ENCODE measurements around the gene DYSF.

DYSF gene

DNA sequence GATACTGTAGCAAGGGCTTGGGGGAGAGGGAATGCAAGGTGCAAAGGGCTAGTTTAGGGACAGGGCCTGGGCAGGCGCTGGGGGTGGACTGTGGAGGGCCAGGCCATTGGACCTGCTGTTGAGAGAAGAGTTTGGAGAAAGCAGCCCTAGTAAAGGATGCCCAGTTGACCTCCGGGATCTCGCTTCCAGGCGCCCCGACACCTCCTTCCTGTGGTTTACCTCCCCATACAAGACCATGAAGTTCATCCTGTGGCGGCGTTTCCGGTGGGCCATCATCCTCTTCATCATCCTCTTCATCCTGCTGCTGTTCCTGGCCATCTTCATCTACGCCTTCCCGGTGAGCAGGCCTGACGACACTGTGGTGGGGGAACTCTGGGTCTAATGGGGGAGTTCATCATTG, 229.0 kb downstream of the DYSF start:
- DNase-seq, result no peak

DNA sequence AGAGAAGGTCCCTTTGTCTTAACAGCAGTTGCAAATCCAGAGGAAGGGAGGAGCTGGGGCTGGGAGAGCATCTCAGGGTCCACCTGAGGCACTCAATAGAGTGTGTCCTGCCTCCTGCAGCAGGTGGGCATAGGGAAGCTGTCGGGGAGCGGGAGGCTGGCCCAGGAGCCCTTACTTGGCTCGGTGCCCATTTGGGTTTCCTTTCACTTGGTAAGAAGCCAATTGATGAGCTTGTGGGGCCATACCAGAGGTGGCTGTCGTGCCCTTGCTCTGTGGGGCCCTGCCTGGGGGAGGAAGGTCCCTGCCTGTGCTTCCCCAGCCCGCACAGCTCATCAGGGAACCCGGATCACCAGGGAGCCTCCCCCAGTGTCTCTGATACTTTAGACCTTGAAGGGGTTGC, 229.7 kb downstream of the DYSF start:
- no peak for DNase-seq

DNA sequence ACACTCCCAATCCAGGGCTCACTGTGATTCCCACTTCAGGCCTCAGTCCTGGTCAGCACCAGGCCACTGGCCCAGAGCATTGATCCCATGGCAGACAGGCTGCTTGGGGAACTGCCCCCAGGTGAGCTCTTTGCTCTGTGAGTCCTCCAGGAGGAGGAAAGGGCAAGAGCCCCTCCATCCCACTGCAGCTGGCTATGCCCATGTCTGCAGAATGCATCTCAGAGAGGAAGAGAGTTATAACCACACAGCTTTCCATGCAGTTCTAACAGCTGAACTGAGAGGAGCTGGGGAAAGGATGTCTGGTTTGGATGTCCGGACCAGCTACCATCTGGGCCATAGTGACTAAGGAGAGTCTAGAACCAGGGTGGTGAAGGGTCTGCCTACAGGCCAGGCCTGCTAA, 230.3 kb downstream of the DYSF start:
- no peak for DNase-seq

DNA sequence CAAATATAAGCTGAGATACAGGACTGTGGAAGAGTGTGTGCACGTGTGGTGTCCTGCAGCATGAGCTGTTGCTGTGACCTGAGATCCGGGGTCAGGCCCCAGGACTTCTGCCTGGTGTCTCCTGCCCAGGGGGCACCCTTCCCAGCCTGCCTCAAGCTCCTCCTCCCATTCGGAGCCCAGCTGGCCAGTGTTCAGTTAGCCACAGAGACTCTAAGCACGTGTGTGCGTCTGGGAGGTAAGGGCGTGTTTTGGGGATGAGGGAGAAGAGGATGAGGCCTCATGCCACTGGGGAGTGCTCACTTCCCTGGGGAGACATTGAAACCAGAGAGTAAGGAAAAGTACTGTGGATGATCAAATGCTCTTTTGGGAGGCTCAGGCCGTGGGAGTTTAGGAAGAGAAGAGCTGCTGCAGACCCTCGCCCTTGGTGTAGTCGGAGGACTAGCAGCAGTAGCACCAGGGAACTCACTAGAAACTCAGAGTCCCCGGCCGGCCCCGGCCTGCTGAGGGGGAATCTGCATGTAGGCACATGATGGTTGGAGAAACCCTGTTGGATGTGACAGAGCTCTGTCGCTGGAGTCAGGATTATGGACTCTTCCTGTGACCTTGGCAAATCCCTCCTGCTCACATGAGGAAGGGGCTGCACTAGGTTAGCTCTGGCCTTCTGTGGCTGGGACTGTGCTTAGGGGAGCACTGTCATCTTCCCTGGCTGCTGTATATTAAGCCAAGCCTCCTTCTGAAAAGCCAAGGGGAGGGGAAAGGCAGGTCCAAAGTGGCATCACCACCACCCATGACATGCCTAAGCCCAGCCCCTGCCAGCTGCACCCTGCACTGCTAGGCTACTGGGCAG, 231.1 kb downstream of the DYSF start:
- no peak for DNase-seq

DNA sequence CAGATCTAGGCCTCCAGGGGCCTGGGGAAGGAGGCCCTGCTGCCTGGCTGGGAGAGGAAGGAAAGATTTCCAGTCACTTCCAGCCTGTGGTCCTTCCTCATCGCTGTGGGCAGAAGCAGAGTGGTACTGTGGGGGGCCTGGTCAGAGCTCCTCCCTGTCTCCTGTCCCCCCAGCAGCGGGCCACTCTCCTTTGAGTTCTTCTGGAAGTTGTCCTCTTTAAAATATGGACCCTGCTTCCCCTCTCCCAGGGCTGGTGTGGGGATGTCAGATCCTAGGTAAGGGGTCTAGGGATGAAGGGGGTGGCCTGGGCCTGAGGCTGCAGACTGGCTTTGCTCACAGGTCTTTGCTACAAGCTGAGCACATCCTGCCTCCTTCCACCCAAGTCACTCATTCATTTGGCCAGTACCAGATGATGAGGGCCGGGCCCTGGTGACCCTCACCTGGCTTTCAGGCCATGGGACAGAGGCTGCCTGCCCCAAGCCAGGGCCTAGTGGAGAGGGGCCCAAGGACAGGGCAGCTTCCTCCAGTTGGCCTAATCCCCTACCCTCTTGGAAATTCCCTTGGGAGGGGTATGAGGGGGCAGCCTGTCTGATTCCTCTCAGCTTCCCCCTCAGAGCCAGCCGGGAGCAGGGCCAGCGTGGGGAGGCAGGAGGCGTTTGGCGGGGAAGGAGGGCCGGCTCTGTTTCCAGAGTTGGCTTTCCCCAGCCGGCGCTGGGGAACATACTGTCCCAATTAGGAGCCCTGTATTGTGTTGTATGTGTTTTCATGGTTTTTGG, 231.9 kb downstream of the DYSF start:
- no peak for DNase-seq

DNA sequence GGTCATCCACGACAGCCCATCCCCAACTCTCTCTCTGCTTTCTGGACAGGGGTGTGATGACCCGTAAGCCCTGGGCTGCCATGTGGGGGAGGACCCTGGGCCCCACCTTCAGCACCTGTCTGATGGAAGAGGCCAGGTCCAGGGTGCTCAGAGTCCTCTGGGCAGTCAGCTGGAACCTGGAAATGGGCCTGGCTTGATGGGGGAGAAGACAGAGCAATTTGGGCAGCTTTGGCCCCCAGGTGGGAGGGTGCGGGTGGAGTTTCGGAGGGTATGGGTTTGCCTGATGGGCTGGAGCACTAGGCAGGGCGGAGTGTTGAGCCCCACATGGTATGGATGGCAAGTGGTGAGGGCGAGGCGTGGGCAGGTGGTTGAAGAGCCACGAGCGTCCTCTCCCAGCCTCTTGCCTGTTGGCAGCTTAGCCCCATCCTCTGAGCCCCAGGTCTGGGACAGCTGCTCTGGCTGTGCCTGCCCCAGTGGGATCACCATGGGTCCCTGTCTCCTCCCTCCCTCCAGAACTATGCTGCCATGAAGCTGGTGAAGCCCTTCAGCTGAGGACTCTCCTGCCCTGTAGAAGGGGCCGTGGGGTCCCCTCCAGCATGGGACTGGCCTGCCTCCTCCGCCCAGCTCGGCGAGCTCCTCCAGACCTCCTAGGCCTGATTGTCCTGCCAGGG, 232.7 kb downstream of the DYSF start:
- no peak for DNase-seq

DNA sequence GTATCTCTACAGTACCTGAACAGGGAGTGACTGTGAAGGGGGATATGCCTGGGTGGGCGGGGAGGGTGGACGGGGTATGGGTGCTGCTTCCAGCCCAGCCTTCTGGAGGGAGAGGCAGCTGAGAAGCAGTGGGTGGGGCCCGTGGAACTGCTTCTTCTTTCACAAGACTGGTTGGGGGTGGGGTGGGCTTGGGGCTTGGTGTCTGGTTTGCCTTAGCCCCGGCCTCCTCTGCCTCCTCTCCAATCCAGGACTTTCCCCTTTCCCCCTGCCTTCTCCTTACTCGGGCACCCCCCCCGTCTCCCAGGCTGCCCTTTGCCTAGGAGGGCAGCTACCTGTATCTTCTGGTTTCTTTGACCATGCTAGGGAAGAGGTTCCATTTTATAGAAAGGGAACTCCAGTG, 233.4 kb downstream of the DYSF start:
- DNase-seq, result no peak

DNA sequence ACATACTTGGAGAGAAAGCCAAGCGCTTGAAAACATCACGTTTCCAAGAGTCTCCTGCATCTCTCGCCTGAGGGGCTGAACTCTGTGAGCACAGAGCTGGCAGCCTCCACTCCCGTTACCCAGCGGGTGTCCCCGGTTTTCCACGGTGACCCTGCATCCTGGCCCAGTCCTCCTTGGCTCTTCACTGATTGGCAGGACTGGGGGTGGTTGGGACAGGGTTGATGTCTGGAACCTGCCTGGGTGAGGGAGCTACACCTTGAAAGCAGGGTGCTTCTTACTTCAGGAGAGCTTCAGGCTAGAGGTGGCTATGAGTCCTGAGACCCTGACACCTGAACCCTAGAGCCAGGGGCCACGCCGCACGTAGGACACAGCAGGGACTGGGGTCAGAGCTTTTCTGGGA, 234.1 kb downstream of the DYSF start:
- DNase-seq, result no peak

DNA sequence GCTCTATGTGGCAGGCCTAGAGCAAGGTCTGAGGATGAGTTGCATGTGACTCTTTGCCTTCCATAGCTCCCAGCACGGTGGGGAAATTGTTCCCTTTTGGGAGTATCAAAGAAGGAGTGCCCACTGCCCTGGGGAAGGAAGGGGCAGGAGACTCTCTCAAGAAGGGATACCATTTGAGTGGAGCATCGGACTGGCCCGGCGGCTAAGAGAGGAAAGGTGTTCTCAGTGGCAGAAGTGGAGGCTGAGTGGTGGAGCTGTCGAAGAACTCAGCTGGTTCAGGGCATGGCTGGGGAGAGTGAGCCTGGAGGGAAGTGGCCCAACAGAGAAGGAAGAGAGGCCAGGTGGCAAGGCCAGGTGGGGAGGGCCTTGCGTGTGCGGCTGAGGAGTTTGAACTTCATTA, 235.2 kb downstream of the DYSF start:
- DNase-seq, result no peak

DNA sequence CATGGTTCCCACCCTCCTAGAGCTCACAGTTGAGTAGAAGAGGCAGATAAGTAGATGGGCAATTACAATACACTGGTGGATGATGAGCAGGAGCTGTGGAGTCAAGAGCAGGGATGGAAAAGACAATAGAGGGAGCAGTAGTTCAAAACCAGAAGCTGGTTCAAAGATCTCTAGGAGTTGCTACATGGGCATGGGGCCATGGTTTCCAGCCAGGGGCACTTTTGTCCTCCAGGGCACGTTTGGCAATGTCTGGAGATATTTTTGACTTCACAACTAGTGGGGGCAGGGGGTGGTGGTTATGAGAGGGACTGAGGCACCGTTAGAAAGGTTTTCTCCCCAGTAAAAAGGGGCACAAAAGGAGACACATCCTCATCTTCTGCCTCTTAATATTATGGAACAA, 236.0 kb downstream of the DYSF start:
- DNase-seq, result no peak

DNA sequence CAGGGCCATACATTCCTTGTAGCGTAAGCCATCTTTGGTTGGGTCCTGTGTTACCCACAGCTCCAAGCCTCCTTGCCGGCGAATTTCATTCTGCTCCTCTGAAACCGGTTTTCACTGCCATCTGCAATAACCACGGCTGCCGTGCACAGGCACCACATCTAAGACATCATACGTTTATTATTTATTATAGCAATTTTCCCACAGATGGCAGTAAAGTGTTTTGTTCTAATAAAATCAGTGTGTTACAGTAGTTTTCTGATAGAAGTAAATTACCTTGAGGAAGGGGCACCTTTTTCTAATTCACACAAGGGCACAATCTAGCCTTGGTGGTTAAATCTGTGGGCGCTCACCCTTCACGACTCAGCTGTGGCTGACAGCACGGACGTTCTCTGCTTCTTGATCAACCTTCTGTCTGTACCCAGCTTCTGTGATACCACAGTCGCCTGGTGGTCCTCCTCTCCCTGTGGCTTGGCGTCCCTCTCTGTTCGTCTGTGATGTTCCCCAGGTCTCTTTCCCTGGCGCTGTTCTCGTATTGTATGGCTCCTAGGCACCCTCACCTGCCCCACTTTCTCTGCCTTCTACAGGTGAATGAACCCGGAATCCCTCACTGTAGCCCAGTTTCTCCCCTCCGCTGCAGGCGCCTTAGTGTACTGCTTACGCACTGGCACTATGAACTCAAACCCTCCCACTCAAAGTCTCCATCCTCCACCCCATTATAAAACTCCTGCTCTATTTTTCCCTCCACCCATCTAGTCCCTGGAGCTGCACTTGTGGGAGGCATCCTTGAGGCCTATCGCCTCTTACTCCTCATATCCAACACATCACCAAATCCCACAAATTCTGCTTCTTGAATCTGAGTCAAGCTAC, 236.8 kb downstream of the DYSF start:
- DNase-seq, result no peak

DNA sequence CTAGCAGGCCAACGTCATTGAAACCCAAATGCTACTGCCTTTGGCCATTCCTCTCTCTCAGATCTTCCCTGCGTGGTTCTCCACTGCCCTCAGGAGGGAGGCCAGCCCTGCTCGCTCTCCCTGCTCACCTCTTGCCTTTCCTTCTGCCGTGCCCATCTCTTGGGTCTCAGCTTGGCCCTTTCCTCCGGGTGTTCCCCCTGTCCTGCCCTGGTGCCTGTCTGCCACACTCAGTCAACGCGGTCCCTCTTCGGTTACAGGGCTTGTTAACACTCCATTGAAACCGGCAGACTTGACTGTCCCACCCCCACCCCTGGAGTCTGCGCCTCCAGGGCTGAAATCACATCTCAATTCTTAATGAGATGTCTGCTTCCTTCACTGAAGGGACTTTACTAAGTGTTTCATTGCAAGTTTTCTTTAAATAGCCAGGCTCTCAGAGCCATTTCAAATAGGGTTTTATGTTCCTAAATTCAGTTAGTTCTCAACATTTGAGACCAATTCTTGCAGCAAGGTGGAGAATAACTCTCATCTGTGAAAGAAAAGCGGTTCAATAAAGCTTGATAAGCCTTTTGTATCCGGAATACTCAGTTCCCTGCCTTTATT, 237.6 kb downstream of the DYSF start:
- no peak for DNase-seq

DNA sequence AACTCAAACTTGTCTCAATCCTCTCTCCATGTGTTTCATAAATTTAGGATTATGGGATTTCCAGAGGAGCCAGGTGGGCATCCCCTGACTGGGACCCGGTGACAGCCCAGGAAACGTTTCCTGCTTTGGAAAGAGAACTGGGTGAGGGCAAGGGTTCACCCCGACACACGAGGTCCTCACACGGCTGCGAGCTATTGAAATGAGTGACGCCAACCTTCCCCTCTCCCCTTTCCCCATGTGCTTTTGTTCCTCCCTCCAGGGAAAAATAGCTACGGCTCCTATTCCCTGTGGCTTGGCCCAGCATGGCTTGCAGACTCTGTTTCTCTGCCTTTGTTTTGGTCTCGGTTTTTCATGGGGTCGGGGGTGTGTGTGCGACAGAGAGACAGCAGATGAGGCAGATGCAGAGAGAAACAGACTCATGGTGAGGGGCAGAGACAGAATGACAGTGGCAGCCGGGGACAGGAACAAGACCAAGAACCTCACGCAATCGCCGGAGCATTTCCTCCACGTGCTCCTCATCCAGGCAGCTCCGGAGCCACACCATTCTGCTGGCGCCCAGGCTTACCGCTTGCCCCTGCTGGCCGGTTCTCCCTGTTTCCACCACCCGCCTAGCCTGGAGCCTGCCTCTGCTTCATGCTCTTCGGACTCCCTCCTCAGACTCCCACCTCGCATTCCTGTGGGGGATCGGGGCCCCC, 238.5 kb downstream of the DYSF start:
- DNase-seq, result no peak

DNA sequence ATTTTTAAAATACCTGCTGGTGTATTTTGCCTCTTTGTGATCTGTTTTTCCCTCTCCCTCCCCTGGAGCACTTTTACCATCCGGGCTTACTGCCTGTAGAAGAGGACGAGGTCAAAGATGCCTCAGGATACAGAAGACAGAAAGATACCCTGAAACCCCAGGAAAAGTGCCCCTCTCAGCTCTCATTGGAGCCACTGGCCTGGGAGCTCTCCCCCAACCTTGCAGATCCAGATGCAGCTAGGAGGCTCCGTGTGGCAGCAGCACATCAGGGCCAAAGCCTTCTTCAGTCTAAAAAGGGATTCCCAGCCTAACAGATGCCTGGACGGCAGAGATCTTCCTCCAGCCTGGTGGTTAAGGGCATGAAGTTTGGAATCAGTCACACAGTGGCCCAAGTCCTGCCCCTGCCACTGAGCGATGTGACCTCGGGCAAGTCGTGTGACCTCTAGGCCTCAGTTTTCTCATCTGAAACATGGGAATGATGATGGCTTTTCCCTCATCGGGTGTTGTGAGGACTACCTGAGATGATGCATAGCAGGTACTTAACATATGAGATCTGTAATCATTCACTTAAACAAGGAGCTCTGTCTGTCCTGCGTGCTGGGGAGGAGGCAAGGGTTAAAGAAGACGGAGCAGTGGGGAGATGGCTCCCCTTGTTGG, 239.4 kb downstream of the DYSF start:
- DNase-seq, result no peak

DNA sequence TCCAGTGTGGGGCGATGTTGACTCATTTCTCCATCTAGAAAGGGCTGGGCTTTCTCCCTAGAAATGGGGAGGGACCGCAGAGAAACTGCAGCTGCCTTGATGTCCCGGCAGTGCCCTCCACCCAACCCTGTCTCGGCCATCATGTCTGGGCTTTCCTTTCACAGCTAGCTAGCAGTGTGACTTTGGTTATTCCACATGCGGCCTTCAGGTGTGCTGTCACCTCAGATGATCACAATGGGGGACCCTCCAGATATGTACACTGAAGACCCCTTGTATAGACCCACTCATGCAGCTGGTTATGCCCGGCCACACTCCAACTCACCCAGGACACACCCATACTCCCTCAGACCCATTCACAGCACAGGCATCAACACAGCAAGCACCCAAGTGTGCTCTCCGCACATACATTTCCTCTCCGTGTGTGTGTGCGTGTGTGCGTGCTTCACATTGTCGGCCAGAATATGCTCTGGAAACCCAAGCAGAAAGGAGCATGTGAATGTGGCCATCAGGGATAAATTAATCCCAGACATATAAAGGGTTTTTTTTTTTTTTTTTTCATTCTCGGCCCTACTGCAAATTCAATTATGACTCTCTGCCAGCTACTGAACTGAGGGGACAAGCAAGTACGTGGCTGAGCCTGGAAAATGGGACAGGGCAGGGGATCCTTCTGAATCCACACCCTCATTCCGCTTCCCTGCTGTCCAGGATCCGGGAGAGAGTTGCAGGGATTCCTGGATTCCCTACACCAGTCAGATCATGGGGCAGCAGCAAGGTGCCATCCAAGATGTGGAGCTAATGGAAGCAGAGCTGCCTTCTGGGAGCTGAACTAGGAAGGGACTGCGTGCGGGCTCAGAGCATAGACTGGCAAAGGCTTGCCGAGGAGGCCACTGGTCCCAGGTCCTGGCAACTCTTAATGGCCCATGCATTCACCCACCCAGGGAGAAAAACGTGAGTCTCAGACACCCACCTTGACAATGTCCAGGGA, 240.2 kb downstream of the DYSF start:
- no peak for DNase-seq

DNA sequence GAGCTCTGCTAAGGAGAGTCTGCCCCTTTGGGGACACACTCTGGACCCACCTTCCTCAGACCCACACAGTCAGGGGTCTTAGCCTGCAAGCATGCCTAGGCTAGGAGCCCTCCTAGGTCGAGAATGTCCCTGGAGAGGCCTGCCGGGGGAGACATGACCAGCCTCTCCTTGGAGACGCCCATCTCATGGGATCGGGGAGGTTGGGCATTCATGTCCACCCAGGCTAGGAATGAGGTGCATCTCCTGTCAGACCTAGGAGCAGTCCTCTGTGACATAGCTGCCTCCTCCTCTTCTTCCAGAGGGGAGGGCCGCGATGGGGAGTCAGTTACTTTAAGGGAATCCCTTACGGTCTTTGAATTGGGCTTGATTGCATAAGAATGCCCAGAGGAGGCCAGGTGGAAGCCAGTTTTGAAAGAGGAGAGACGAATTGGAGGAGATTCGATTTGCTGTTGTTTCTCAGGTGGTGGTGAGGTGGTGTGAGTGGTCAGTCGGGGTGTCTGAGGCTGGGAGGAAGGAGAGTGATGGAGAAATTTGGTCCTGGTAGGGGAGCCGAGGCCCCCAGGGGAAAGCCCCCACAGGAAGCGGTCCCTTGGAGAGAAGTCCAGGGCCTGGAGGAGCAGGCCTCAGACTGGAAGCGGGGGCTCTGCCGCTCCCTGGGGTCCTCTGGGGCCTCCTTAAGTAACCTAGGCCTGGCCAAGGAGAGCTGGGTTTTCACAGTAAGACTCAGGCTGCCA, 241.3 kb downstream of the DYSF start:
- DNase-seq, result no peak

DNA sequence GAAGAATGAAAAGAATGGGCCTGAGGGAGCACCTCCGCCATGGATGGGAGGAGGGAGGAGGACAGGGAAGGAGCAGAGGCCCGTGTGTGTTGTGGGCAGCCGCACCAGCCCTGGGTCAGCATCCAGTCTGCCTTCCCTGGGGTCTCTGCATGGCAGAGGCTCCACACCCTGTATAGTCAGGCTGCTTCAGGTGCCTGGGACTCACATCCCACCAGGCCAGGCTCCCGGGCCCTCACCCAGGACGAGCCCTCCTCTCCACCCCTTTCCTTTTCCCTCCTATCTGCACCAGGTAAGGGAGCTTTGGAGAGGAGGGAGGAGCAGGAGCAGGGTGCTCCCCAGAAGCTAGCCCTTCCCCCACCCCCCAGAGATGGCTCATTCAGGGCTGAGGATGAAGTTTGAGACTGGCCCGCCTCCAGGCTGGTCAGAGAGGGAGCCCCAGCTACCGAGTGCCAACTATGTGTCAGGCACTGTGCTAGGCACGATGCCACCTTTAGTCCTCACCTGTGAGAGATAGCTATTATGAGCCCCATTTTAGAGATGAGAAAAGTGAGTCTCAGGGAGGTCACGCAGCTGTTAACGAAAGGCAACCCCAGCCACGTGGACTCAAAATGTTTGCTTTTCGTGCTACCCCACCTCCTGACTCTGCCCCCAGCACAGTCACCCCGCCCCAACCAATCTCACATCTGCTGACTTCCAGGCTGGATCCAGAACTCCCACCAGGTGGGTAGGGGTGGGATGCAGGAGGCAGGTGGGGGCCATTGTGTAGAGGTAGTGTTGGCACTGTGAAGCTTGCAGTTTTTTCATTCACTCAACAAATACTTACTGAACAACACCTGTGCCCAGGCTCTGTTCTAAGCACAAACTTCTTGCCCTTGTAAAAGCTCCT, 242.1 kb downstream of the DYSF start:
- no peak for DNase-seq

DNA sequence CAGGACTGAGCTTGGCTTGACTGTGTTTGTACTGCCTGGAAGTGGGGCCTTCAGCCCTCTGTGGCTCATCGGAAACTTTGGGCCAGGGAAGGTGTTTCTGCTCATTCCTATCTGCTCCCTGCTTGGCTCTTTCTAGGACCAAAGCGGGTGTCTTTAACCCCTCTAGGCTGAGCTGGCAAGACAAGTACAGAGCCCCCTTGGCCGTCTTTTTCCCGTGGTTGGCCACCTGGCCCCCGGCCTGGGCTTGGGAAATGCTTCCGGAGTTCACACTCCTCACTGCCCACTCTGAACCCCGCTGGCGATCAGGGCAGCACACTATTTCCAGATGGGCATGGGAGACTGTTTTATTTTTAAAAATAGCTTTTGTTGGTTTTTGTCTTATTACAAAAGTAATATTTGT, 243.0 kb downstream of the DYSF start:
- DNase-seq, result no peak
